Adipocyte (in vitro differentiated cells): ENCODE measurements around the gene BEGAIN.

Experiments used
- DNase-seq: peaks from one replicate; pipeline ENCODE4 v3.0.0-alpha.2; 2015; ENCODE audit warnings: low read depth
- H3K27me3 ChIP-seq: replicated peaks from 2 replicates; pipeline ENCODE4 v1.7.0; 2013; ENCODE audit warnings: mild to moderate bottlenecking, low read length, moderate library complexity; ENCODE audit not compliant: control insufficient read depth, insufficient read depth
- H3K36me3 ChIP-seq: 2 replicates; pipeline ENCODE4 v1.7.0; 2013; ENCODE audit warnings: low read length, mild to moderate bottlenecking, moderate library complexity; ENCODE audit not compliant: control insufficient read depth, insufficient read depth, severe bottlenecking
- H3K4me1 ChIP-seq: 2 replicates; pipeline ENCODE4 v1.7.0; 2013; ENCODE audit warnings: mild to moderate bottlenecking, low read length, moderate library complexity; ENCODE audit not compliant: control insufficient read depth, insufficient read depth
- H3K4me3 ChIP-seq: 2 replicates; pipeline ENCODE4 v1.7.0; 2013; ENCODE audit warnings: mild to moderate bottlenecking, low read length, moderate library complexity
- H3K9ac ChIP-seq: 2 replicates; pipeline ENCODE4 v1.7.0; 2013; ENCODE audit warnings: mild to moderate bottlenecking, low read length, moderate library complexity
- H3K9me3 ChIP-seq: 2 replicates; pipeline ENCODE4 v1.7.0; 2013; ENCODE audit warnings: mild to moderate bottlenecking, low read length, moderate library complexity; ENCODE audit not compliant: control insufficient read depth

The BEGAIN gene

GRCh38 chr14:100575266-100575995 lies 11.8 kb downstream of the BEGAIN start:
- no peaks in the 10 kb centered on the region for H3K4me1 ChIP-seq

GRCh38 chr14:100574642-100575031 lies 12.6 kb downstream of the BEGAIN start:
- Histone ChIP-seq H3K4me1 (no peaks in the 10 kb centered on the region), H3K4me3 (no peak overlapping the region), H3K27me3 (peaks cover 19% of the 10 kb centered on the region), H3K36me3 (no peaks in the 10 kb centered on the region), H3K9me3 (peaks cover 5% of the 10 kb centered on the region), H3K9ac (no peak overlapping the region)
- DNase-seq, result no peak

More at GRCh38 chr14:100575266-100575995, 11.8 kb downstream of the BEGAIN start:
- no peak overlapping the region for H3K4me3 ChIP-seq
- peaks cover 5% of the 10 kb centered on the region for H3K9me3 ChIP-seq
- no peak for DNase-seq
- no peak overlapping the region for H3K9ac ChIP-seq
- H3K27me3 ChIP-seq, result peaks cover 14% of the 10 kb centered on the region
- H3K36me3 ChIP-seq, result no peaks in the 10 kb centered on the region

- no peak for DNase-seq
- Histone ChIP-seq H3K4me3 (no peak overlapping the region), H3K36me3 (no peaks in the 10 kb centered on the region), H3K9ac (no peak overlapping the region), H3K9me3 (peaks cover 5% of the 10 kb centered on the region), H3K27me3 (peaks cover 24% of the 10 kb centered on the region), H3K4me1 (no peaks in the 10 kb centered on the region)
Measured at GRCh38 chr14:100573757-100574641, 13.2 kb downstream of the BEGAIN start.

GRCh38 chr14:100573002-100573756 lies 14.0 kb downstream of the BEGAIN start:
- Histone ChIP-seq H3K9ac (no peak overlapping the region), H3K4me3 (no peak overlapping the region), H3K36me3 (no peaks in the 10 kb centered on the region), H3K27me3 (peaks cover 24% of the 10 kb centered on the region), H3K4me1 (no peaks in the 10 kb centered on the region), H3K9me3 (no peaks in the 10 kb centered on the region)
- DNase-seq, result no peak

- Histone ChIP-seq H3K4me3 (no peak overlapping the region), H3K27me3 (peaks cover 24% of the 10 kb centered on the region), H3K9me3 (no peaks in the 10 kb centered on the region), H3K9ac (no peak overlapping the region), H3K4me1 (no peaks in the 10 kb centered on the region), H3K36me3 (no peaks in the 10 kb centered on the region)
- DNase-seq, result no peak
Measured at GRCh38 chr14:100572543-100572942, 14.7 kb downstream of the BEGAIN start.

- Histone ChIP-seq H3K4me3 (no peak overlapping the region), H3K36me3 (no peaks in the 10 kb centered on the region), H3K9ac (no peak overlapping the region), H3K27me3 (peaks cover 26% of the 10 kb centered on the region), H3K4me1 (no peaks in the 10 kb centered on the region), H3K9me3 (no peaks in the 10 kb centered on the region)
- DNase-seq, result no peak
Measured at GRCh38 chr14:100571837-100572236, 15.4 kb downstream of the BEGAIN start.

- no peak for DNase-seq
- Histone ChIP-seq H3K4me1 (no peaks in the 10 kb centered on the region), H3K4me3 (no peak overlapping the region), H3K36me3 (no peaks in the 10 kb centered on the region), H3K27me3 (peaks cover 36% of the 10 kb centered on the region), H3K9me3 (no peaks in the 10 kb centered on the region), H3K9ac (no peak overlapping the region)
Measured at GRCh38 chr14:100570726-100571454, 16.3 kb downstream of the BEGAIN start.

- Histone ChIP-seq H3K9ac (no peak overlapping the region), H3K4me1 (no peaks in the 10 kb centered on the region), H3K27me3 (peaks cover 46% of the 10 kb centered on the region), H3K4me3 (no peak overlapping the region), H3K9me3 (no peaks in the 10 kb centered on the region), H3K36me3 (no peaks in the 10 kb centered on the region)
- DNase-seq, result no peak
Measured at GRCh38 chr14:100569734-100570286, 17.4 kb downstream of the BEGAIN start.

GRCh38 chr14:100568998-100569733 lies 18.1 kb downstream of the BEGAIN start:
- Histone ChIP-seq H3K4me3 (no peak overlapping the region), H3K27me3 (peaks cover 48% of the 10 kb centered on the region), H3K36me3 (no peaks in the 10 kb centered on the region)

More at GRCh38 chr14:100568998-100569733, 18.1 kb downstream of the BEGAIN start:
- peak; percentile 19 for DNase-seq
- no peaks in the 10 kb centered on the region for H3K4me1 ChIP-seq
- H3K9ac ChIP-seq, result no peak overlapping the region
- no peaks in the 10 kb centered on the region for H3K9me3 ChIP-seq
